ENCODE measurements around the gene MAEL. TPM values are rescaled to one million over a fixed set of nuclear protein-coding genes. Genes with fewer than 3 reads are reported as not detected.
A peak's percentile ranks its signal among the peaks of the same experiment; 100 is the strongest.

Gene MAEL
- total and polyA plus RNA-seq, 2 experiments from 2014 or later, result 0.76 to 0.95 TPM

DNA sequence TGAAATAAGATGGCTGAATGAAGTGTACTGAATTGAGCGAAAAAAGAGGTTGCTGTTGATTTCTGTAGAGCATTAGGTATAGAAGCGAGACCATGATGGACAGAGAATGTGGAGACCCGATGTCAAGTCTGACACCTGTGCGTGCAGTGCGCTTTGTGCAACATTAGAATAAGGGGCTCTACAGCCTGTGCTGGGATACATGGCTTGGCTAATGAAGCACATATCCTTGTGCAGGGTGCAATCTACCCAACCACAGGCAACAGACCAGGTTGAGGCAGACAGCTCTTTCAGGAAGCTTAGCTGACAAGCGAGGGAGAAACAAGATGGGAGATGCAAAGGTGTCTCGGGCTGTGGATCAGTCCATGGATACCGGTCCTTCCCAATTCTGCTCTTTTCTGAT, 82.2 kb downstream of the MAEL start:
- TF ChIP-seq JUNB (IDR thresholded peaks at IDR 0.05; ENCODE audit: unreplicated experiment) (no peak), EZH2phosphoT487 (IDR thresholded peaks at IDR 0.05; ENCODE audit: unreplicated experiment) (no peak), ZNF331 (CRISPR knock-in tag; IDR thresholded peaks at IDR 0.05; ENCODE audit: low read depth) (no peak), NANOG (IDR thresholded peaks at IDR 0.05; ENCODE audit: borderline replicate concordance) (no peak), STAT1 (IDR thresholded peaks at IDR 0.05; ENCODE audit: unreplicated experiment) (no peak), EZH2 (IDR thresholded peaks at IDR 0.05; ENCODE audit: low read depth, unreplicated experiment) (no peak)
- TF ChIP-seq, protein P1, sequence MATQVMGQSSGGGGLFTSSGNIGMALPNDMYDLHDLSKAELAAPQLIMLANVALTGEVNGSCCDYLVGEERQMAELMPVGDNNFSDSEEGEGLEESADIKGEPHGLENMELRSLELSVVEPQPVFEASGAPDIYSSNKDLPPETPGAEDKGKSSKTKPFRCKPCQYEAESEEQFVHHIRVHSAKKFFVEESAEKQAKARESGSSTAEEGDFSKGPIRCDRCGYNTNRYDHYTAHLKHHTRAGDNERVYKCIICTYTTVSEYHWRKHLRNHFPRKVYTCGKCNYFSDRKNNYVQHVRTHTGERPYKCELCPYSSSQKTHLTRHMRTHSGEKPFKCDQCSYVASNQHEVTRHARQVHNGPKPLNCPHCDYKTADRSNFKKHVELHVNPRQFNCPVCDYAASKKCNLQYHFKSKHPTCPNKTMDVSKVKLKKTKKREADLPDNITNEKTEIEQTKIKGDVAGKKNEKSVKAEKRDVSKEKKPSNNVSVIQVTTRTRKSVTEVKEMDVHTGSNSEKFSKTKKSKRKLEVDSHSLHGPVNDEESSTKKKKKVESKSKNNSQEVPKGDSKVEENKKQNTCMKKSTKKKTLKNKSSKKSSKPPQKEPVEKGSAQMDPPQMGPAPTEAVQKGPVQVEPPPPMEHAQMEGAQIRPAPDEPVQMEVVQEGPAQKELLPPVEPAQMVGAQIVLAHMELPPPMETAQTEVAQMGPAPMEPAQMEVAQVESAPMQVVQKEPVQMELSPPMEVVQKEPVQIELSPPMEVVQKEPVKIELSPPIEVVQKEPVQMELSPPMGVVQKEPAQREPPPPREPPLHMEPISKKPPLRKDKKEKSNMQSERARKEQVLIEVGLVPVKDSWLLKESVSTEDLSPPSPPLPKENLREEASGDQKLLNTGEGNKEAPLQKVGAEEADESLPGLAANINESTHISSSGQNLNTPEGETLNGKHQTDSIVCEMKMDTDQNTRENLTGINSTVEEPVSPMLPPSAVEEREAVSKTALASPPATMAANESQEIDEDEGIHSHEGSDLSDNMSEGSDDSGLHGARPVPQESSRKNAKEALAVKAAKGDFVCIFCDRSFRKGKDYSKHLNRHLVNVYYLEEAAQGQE (IDR thresholded peaks at IDR 0.05; ENCODE audit: unreplicated experiment), result no peak
- TF ChIP-seq, protein P2, sequence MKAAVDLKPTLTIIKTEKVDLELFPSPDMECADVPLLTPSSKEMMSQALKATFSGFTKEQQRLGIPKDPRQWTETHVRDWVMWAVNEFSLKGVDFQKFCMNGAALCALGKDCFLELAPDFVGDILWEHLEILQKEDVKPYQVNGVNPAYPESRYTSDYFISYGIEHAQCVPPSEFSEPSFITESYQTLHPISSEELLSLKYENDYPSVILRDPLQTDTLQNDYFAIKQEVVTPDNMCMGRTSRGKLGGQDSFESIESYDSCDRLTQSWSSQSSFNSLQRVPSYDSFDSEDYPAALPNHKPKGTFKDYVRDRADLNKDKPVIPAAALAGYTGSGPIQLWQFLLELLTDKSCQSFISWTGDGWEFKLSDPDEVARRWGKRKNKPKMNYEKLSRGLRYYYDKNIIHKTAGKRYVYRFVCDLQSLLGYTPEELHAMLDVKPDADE (IDR thresholded peaks at IDR 0.05), result no peak
- H3K4me1 ChIP-seq (ENCODE audit: insufficient read depth), result no peaks in the 10 kb centered on the region
- H4K20me1 ChIP-seq (replicated peaks; ENCODE audit: insufficient read depth), result no peaks in the 10 kb centered on the region
- H3K9me2 ChIP-seq (ENCODE audit: insufficient read depth), result peaks cover 3% of the 10 kb centered on the region; the same call in 1 of the 2 replicates
- no peak for DNase-seq (ENCODE audit: low spot score)
- no peaks in the 10 kb centered on the region for H3K27me3 ChIP-seq (ENCODE audit: insufficient read depth)
- no peaks in the 10 kb centered on the region for H3K36me3 ChIP-seq (ENCODE audit: insufficient read depth)
- H2AFZ ChIP-seq, result no peak overlapping the region
- no peaks in the 10 kb centered on the region; the same call in 2 of the 3 replicates for H3K9me3 Mint-ChIP-seq
- no peak overlapping the region for H3K27ac ChIP-seq (ENCODE audit: low read depth)
- no peak overlapping the region for H3K4me2 ChIP-seq
- H3F3A ChIP-seq (replicated peaks; ENCODE audit: low read depth), result no peaks in the 10 kb centered on the region
- no peak overlapping the region for H3K4me3 Mint-ChIP-seq
- H3K79me2 ChIP-seq (replicated peaks; ENCODE audit: insufficient read depth), result no peaks in the 10 kb centered on the region
- no peak overlapping the region for H3K4me3 ChIP-seq
- peaks cover 10% of the 10 kb centered on the region; the same call in 2 of the 3 replicates for H3K4me1 Mint-ChIP-seq
- no peak for ATAC-seq
- H3K36me3 Mint-ChIP-seq (ENCODE audit: low read depth), result no peaks in the 10 kb centered on the region
- no peak overlapping the region for H3K27ac Mint-ChIP-seq
- H3K27me3 Mint-ChIP-seq (ENCODE audit: insufficient read depth, low read depth, poor library complexity), result no peaks in the 10 kb centered on the region

Small RNAs within 50 kb of the gene (small RNA-seq; reads per million reads assigned to genes)
- gene RNA5SP65 (ENCODE audit: low replicate concordance), result 0.77 reads per million, percentile 52 among the genes with 10 or more reads in this experiment

Other genes starting within 250 kb of the MAEL start
- gene POGK, start 149.8 kb upstream of the MAEL start, total RNA-seq (2014; rRNA removed; shearing (Covaris generic)), result 31.3 and 31.4 TPM in 2 replicates
- 10.0 and 10.9 TPM in 2 replicates for gene POGK, start 149.8 kb upstream of the MAEL start, polyA plus RNA-seq (2016; fragmentation: Nextera tagmentation; extraction: Ambion mirVana)
- gene TADA1, start 113.0 kb upstream of the MAEL start, total RNA-seq (2014; rRNA removed; shearing (Covaris generic)), result 20.6 and 21.8 TPM in 2 replicates
- gene TADA1, start 113.0 kb upstream of the MAEL start, polyA plus RNA-seq (2016; fragmentation: Nextera tagmentation; extraction: Ambion mirVana), result 17.8 and 22.0 TPM in 2 replicates
- 1.0 and 2.4 TPM in 2 replicates for gene ILDR2, start 13.7 kb upstream of the MAEL start, total RNA-seq (2014; rRNA removed; shearing (Covaris generic))
- gene ILDR2, start 13.7 kb upstream of the MAEL start, polyA plus RNA-seq (2016; fragmentation: Nextera tagmentation; extraction: Ambion mirVana), result 0.12 and 0.27 TPM in 2 replicates
- 0.28 TPM in 1 of 2 replicates, not detected in the other for gene GPA33, start 101.1 kb downstream of the MAEL start, total RNA-seq (2014; rRNA removed; shearing (Covaris generic))
- 0.09 and 0.10 TPM in 2 replicates for gene GPA33, start 101.1 kb downstream of the MAEL start, polyA plus RNA-seq (2016; fragmentation: Nextera tagmentation; extraction: Ambion mirVana)
- 0.08 and 0.17 TPM in 2 replicates for gene STYXL2, start 104.8 kb downstream of the MAEL start, total RNA-seq (2014; rRNA removed; shearing (Covaris generic))
- gene STYXL2, start 104.8 kb downstream of the MAEL start, polyA plus RNA-seq (2016; fragmentation: Nextera tagmentation; extraction: Ambion mirVana), result 0.23 and 0.40 TPM in 2 replicates
- gene POU2F1, start 231.6 kb downstream of the MAEL start, total RNA-seq (2014; rRNA removed; shearing (Covaris generic)), result 52.0 and 66.1 TPM in 2 replicates
- gene POU2F1, start 231.6 kb downstream of the MAEL start, polyA plus RNA-seq (2016; fragmentation: Nextera tagmentation; extraction: Ambion mirVana), result 29.9 and 38.8 TPM in 2 replicates